GM18508 (cell line): ENCODE data around the gene CMTM4.
"Not testable (repeated sequence)": the region's sequence is repeated elsewhere in the genome, so short reads cannot be mapped to it uniquely, and the experiment has no call there.

Source experiments
- ATAC-seq: cut with Tn5 transposase; IDR thresholded peaks from one replicate; pipeline ENCODE4 v1.9.1; 2021; ENCODE audit warnings: moderate number of reproducible peaks; ENCODE audit not compliant: insufficient read depth, unreplicated experiment

The CMTM4 gene

DNA sequence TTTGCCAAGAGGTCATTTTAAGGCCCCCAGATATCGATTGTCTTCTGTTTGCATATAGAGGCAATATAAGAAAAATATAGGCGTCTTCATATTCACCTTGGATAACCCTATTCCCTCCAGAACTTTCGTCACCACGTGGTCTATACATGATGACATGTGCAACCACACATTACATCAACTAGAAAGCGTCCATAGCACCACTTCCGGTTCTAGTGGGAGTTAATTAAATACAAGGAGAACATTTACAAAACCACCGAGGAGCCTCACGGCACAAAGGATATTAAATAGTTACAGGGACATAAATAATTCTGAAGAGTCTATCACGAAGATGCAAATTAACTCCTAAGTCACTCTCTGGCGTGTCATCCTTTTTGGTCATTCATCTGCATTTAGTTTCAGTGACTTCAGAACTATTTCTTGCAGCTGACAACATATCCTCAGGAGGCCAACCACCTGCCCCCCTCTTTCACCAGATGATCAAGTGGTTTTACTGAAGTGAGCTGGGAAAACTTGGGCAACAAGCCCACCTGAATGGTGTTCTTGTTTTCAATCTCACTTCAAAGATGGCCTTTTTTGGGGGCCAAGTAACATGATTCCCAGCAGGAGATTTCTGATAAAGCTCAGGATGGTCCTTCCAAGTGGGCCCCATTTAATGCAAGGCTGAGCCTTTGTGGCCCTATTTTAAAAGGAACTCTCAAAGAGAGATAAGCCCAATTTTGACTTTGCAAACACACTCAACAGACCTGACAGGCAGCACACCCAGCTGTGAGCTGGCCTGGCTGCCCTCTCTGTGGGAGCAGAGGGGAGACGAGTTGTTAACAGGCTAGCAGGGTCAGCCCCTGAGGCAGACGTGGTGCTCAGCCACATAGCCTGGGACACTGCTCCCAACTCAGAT lies 76.8 kb downstream of the CMTM4 start:
- no peak for ATAC-seq

GRCh38 chr16:66618588-66619375 lies 77.8 kb downstream of the CMTM4 start:
- no peak for ATAC-seq

GRCh38 chr16:66617728-66618127 lies 78.8 kb downstream of the CMTM4 start:
- ATAC-seq: no peak

DNA sequence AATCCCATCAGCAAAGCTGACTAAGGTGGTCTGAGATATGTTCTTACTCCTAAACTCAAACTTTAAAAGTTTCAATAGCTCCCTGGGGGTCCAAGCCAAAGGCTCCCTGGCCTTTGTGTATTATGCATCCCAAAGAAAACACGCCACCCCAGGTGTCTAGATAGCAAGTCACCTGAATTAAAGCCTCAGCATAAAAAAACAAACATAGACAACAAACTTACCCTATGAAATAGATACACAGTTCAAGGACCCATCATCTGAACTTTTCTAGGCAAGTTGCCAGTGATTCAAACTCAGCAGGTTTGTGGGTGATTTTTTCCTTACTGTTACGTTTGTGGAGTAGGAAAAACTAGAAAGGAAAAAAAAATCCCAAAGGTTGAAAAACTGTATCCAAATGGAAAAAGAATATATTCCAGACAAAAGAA lies 79.5 kb downstream of the CMTM4 start:
- no peak for ATAC-seq

DNA sequence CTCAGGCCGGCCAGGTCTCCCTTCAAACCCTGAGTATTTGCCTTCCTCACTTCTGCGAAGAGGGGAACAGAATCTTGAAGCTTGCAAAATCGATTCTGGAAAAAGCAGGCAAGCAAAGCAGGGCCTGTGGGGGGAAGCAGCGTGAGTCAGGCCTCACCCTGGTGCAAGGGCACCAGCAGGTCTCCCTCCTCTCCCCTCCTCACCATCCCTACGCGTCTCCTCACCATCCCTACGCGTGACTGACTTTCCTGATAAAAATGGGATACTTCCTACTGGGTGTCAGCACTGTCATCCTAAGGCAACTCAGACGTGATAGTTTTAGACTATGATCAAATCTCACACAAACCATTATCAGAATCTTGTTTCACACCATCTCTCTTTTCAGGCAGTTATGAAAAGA lies 80.0 kb downstream of the CMTM4 start:
- ATAC-seq: no peak

- no peak for ATAC-seq
Observed at GRCh38 chr16:66616169-66616568, 80.4 kb downstream of the CMTM4 start.

DNA sequence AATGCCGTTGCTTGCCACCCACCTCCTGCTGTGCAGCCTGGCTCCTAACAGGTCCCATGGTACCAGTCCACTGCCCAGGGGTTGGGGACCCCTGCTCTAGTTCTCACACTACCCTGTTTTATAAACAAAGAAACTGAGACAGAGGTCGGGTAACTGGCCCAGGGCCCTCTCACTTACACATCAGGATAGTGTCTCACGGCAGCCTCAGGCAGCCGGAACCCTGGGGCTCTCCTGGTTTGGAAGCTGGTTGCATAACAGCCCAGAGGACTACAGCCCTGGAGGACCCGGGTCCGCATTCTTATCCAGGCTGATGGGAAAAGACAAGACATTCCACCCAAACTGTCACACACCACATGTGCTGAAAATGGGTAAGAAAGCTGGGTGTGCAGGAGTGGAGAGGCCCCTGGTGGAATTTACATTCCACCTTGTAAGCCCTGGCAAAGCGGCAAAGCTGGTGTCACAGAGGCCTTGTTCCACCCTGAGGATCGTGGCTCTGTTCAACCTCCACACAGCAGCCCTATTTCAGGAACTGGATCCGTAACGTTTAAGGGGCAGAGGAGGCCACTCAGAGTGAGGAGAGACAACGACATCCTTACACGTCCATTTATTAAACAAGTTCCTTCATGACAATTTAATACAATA lies 82.3 kb downstream of the CMTM4 start:
- no peak for ATAC-seq

DNA sequence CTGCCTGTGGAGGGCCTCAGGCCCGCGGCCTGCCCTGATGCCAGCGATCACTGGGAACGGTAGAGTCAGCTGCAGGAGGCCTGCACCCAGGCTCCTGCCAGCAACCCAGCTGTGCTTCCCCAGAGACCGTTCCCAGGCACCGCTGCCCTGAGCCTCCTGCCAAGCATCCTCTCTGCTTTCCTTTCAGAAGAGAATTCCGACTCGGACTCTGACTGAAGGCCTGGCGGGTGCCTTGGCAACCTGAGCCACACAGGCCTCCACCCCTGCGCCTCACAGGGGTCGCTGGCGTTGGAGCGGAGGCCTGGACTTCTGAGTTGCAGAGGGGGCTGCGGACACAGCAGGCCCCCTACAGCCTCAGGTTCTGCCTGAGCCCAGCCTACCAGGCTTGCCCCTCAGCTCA lies 84.1 kb downstream of the CMTM4 start:
- ATAC-seq: no peak

- not testable (repeated sequence) for ATAC-seq
Observed at GRCh38 chr16:66611911-66612310, 84.6 kb downstream of the CMTM4 start.

- no peak for ATAC-seq
Observed at GRCh38 chr16:66610111-66610820, 86.3 kb downstream of the CMTM4 start.

GRCh38 chr16:66609139-66609510 lies 87.4 kb downstream of the CMTM4 start:
- no peak for ATAC-seq

GRCh38 chr16:66608241-66609138 lies 88.1 kb downstream of the CMTM4 start:
- ATAC-seq: no peak

- ATAC-seq: no peak
Observed at GRCh38 chr16:66605979-66606751, 90.4 kb downstream of the CMTM4 start.

DNA sequence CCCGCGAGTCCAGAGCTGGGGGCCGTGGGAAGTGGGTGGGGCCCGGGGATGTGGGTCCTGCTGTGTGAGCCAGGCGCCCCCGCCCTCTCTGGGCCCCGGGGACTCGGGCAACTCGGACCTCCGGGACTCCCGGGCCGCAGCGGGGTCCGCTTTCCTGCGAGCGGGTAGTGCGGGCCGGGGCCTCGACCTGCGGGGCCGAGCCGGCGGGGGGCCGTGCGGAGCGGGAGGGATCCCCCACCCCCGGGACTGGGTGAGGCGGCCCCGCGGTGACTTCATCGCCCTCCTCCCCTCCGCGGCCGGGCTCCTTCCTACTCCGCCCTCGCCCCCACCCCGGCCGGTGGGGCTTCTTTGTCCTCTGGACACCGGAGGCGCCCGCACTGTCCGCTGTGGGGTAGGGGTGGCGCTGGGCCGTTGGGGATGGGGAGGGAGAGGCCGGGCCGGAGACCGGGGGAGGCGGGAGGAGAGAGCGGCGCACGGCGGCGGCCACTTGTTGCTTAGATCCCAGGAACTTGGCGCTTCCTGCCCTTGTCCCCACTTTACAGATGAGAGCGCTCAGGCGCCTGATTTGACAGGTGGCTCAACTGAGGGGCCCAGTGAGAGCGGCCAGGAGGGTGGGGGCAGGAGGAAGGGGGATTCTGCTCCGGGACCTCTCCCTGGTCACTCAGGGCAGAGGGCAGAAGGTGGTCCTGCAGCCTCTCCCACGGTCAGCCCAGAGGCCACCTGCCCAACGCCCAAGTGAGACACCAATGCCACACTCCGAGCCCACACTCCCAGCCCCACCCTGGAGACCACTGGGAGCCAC lies 91.2 kb downstream of the CMTM4 start:
- ATAC-seq: no peak

DNA sequence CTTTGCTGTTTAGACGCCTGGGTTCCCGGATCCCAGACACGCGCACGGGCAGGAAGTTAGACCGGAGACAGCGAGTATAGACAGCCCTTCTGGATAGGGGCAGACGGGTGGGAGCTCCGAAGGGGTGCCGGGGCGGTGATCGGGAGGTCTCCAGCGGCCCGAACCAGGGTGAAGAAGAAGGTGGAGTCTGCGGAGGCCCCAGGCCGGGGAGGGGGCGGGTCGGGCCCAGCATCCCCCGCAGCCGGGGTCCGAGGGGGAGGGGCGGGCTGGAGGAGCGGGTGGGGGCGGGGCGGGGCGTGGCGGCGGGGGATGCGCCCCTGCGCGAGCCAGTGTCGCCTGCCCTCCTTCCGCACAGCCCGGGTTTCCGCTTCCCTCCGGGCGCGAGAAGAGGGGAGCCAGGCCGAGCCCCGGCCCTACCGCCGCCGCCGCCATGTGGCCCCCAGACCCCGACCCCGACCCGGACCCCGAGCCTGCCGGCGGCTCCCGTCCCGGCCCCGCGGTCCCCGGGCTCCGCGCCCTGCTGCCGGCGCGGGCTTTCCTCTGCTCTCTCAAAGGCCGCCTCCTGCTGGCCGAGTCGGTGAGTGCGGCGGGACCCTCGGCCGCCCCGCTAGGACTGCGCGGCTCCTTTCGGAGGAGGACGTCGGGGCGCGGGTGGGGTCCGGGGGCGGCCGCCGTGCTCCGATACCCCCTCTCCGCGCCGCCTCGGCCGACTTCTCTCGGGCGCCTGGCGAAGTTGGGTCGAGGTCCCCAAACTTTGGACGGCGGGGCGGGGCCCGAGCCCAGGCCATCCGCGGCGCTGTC lies 92.0 kb downstream of the CMTM4 start, which contains the start of gene CMTM3:
TSS of gene CMTM3 (plus strand) at position 329 of the 801 bp plus-strand sequence. CDS start at position 431, 102 bp downstream.
- no peak for ATAC-seq

DNA sequence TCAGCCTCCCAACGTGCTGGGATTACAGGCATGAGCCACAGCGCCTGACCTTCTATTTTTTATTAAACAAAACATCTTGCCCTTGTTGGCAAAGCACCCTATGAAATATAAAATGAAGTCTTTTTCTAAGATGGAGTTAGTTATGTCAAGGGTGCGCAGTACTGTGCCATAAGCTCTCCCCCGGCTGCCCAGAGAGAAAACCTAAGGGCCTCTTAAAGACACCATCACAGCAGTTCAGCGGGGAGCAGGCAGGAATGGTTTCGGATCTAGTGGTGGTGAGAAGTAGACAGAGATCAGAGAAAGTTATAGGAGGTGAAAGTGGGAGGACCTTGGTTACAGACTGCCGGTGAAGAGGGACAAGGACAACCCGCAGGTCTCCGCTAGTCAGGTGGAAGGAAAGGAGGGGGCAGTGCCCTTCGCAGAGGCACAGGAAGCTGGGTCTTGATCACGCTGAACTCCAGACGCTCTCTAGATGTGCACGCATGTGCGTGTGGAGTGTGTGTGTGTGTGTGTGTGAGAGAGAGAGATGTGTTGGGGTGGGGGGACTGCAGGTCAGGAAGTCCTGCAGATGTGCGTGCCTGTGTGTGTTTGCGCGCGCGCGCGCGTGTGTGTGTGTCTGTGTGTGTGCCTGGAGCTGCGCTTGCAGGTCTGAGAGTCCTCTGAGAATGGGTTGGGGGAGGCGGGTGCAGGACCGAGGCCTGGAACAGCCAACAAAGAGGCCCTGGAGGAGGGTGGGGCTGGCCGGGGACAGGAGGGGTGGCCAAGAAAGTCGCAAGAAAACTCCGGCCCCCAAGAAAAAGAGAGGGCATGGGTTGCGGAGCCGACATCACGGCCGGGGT lies 92.8 kb downstream of the CMTM4 start:
- ATAC-seq: no peak
